Keratinocyte (primary cell): Measurements from ENCODE around the gene TMEM119. TPM values are rescaled to one million over a fixed set of nuclear protein-coding genes. Genes with fewer than 3 reads are reported as not detected.

Experiments
- DNase-seq: peaks from one replicate; pipeline ENCODE4 v3.0.0-alpha.2; 2011; ENCODE audit warnings: low read depth, missing footprints, low spot score
- FAIRE-seq: peaks from 2 replicates; lab custom pipeline; 2011; peaks lifted over from hg19 to GRCh38; lab: Jason Lieb, UNC
- H2AFZ ChIP-seq: 2 replicates; pipeline ENCODE4 v1.6.0; 2012; ENCODE audit warnings: low read length, control low read depth, inconsistent platforms; ENCODE audit not compliant: control insufficient read depth
- H3K27ac ChIP-seq: 2 replicates; pipeline ENCODE4 v1.5.1; 2011; ENCODE audit warnings: low read length; ENCODE audit not compliant: control insufficient read depth, insufficient read depth
- H3K27me3 ChIP-seq: 3 replicates; pipeline ENCODE4 v1.6.0; 2011; ENCODE audit warnings: low read length; ENCODE audit not compliant: control insufficient read depth, insufficient read depth; ENCODE audit errors: extremely low read depth
- H3K36me3 ChIP-seq, 2 experiments: 2 replicates in 1 of 2; 3 replicates in 1 of 2; pipeline ENCODE4 v1.5.1; 2011; ENCODE audit warnings: low read length in 2 of 2, mild to moderate bottlenecking in 1 of 2; ENCODE audit not compliant: control insufficient read depth in 2 of 2, insufficient read depth in 2 of 2; ENCODE audit errors: extremely low read depth in 1 of 2
- H3K4me1 ChIP-seq: 3 replicates; pipeline ENCODE4 v1.5.1; 2011; ENCODE audit warnings: low read length; ENCODE audit not compliant: control insufficient read depth, insufficient read depth; ENCODE audit errors: extremely low read depth
- H3K4me2 ChIP-seq: 3 replicates; pipeline ENCODE4 v1.6.0; 2011; ENCODE audit warnings: low read depth, low read length; ENCODE audit not compliant: control insufficient read depth, insufficient read depth; ENCODE audit errors: extremely low read depth
- H3K4me3 ChIP-seq, 3 experiments: fragments of 200-600 bp in 1 of 3; sonication (generic) in 1 of 3; 2 replicates in 2 of 3; 3 replicates in 1 of 3; pipeline ENCODE4 v1.5.1; 2011 to 2016; ENCODE audit warnings: low read length in 3 of 3, mild to moderate bottlenecking in 3 of 3, control low read depth in 2 of 3, inconsistent platforms in 1 of 3, low read depth in 1 of 3, mixed read lengths in 1 of 3, mixed run types in 1 of 3, moderate library complexity in 1 of 3; ENCODE audit not compliant: control insufficient read depth in 2 of 3, insufficient read depth in 2 of 3; ENCODE audit errors: extremely low read depth in 1 of 3
- H3K79me2 ChIP-seq: 2 replicates; pipeline ENCODE4 v1.6.0; 2012; ENCODE audit warnings: low read length; ENCODE audit not compliant: control insufficient read depth, insufficient read depth
- H3K9ac ChIP-seq: 3 replicates; pipeline ENCODE4 v1.6.0; 2011; ENCODE audit warnings: low read length; ENCODE audit not compliant: control insufficient read depth, insufficient read depth; ENCODE audit errors: extremely low read depth
- H3K9me1 ChIP-seq: 3 replicates; pipeline ENCODE4 v1.6.0; 2011; ENCODE audit warnings: low read length; ENCODE audit not compliant: control insufficient read depth, insufficient read depth; ENCODE audit errors: extremely low read depth
- H3K9me3 ChIP-seq: 2 replicates; pipeline ENCODE4 v1.5.1; 2012; ENCODE audit warnings: low read depth, low read length; ENCODE audit not compliant: control insufficient read depth
- H4K20me1 ChIP-seq: 3 replicates; pipeline ENCODE4 v1.6.0; 2011; ENCODE audit warnings: low read length; ENCODE audit not compliant: control insufficient read depth, insufficient read depth; ENCODE audit errors: extremely low read depth
- EZH2 ChIP-seq: IDR thresholded peaks from one replicate; pipeline ENCODE4 v1.6.1; 2012; ENCODE audit warnings: inconsistent platforms, mild to moderate bottlenecking, low read length, moderate library complexity
- dilution Hi-C: fragments of 300-500 bp; cut with MboI; formaldehyde crosslinking; loops from one replicate; pipeline ENCODE4 v1.7.0; 2020; ENCODE audit warnings: low sequenced_read_pairs; ENCODE audit not compliant: extremely low pct_ligation_motif_present
- polyA plus RNA-seq, 5 experiments: library from polyadenylated mRNA; depleted of rRNA in 3 of 5; stranded (reverse) in 3 of 5; stranded (forward) in 1 of 5; unstranded in 1 of 5; fragments of >200 nt; gene quantifications; 1 replicate in 1 of 5; 2 replicates in 3 of 5; 3 replicates in 1 of 5; pipeline versions ENCODE4 v1.2.1 to v1.2.3, GENCODE V29; 2011 to 2012; ENCODE audit warnings: missing spikeins in 2 of 5, low read depth in 1 of 5, low replicate concordance in 1 of 5
- TF ChIP-seq, protein P1 (sequence below), 3 experiments: IDR thresholded peaks in 1 of 3; conservative IDR thresholded peaks in 1 of 3; optimal IDR thresholded peaks in 1 of 3; 2 replicates in 2 of 3; 3 replicates in 1 of 3; pipeline versions ENCODE3 to v1.5.1; 2011; ENCODE audit warnings: low read length in 3 of 3, mild to moderate bottlenecking in 3 of 3, moderate library complexity in 2 of 3, control low read depth in 1 of 3, inconsistent platforms in 1 of 3; ENCODE audit not compliant: insufficient read depth in 2 of 3; ENCODE audit errors: extremely low read depth in 1 of 3

TMEM119 gene
- polyA plus RNA-seq, 1 donor (not counting 4 experiments of a cell fraction or from before 2014, with no cell fraction given): not detected

DNA sequence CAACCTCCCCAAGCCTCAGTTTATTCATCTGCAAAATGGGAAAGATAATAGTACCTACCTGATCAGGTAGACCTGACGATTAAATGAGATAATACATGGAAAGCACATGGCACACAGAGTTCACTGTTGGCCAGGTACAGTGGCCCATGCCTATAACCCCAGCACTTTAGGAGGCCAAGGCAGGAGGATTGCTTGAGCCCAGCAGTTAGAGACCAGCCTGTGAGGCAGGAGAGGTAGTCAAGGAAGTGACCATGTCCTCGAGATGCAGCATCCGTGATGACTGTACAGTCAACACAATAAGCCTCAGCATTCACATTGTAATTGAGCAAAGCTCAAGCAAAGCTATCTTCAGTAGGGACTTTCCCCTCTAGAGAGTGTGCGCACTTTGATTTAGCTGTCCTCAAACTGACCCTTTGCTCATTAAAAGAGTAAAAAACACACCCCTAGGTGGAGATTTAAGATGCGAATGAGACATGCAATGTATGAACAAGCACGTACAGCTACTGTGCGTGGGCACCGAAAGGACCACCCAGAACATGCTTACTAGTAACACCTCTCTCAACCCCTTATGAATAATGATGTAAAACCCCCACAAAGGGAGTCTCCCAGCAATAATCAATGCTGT, 25.6 kb downstream of the TMEM119 start:
- Histone ChIP-seq H3K9me1 (no peaks in the 10 kb centered on the region), H3K4me2 (no peak overlapping the region), H3K36me3 (peaks cover 14 to 16% of the 10 kb centered on the region in 2 experiments), H4K20me1 (no peaks in the 10 kb centered on the region), H2AFZ (no peak overlapping the region), H3K4me1 (no peaks in the 10 kb centered on the region), H3K27me3 (peaks cover 7% of the 10 kb centered on the region), H3K9me3 (no peaks in the 10 kb centered on the region), H3K4me3 (no peak overlapping the region), H3K79me2 (no peaks in the 10 kb centered on the region), H3K9ac (no peak overlapping the region), H3K27ac (no peak overlapping the region)
- no peak for TF ChIP-seq EZH2
- TF ChIP-seq, protein P1, sequence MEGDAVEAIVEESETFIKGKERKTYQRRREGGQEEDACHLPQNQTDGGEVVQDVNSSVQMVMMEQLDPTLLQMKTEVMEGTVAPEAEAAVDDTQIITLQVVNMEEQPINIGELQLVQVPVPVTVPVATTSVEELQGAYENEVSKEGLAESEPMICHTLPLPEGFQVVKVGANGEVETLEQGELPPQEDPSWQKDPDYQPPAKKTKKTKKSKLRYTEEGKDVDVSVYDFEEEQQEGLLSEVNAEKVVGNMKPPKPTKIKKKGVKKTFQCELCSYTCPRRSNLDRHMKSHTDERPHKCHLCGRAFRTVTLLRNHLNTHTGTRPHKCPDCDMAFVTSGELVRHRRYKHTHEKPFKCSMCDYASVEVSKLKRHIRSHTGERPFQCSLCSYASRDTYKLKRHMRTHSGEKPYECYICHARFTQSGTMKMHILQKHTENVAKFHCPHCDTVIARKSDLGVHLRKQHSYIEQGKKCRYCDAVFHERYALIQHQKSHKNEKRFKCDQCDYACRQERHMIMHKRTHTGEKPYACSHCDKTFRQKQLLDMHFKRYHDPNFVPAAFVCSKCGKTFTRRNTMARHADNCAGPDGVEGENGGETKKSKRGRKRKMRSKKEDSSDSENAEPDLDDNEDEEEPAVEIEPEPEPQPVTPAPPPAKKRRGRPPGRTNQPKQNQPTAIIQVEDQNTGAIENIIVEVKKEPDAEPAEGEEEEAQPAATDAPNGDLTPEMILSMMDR (optimal IDR thresholded peaks at IDR 0.05 in 1 of 3, IDR thresholded peaks at IDR 0.05 in 1 of 3, conservative IDR thresholded peaks at IDR 0.05 in 1 of 3; ENCODE audit: extremely low read depth in 1 of 3, insufficient read depth in 2 of 3, low read length in 3 of 3): no peak
- DNase-seq: no peak
- dilution Hi-C loops: no loop called here
- no peak for FAIRE-seq

- no peak overlapping the region for H3K4me3 ChIP-seq
- dilution Hi-C loops: no loop called here
- no peaks in the 10 kb centered on the region for H3K4me1 ChIP-seq
- FAIRE-seq: no peak
- H3K79me2 ChIP-seq: no peaks in the 10 kb centered on the region
- no peaks in the 10 kb centered on the region for H4K20me1 ChIP-seq
- no peaks in the 10 kb centered on the region for H3K9me3 ChIP-seq
- H3K27me3 ChIP-seq: peaks cover 7% of the 10 kb centered on the region
- TF ChIP-seq EZH2: no peak
- TF ChIP-seq, protein P1 (optimal IDR thresholded peaks at IDR 0.05 in 1 of 3, IDR thresholded peaks at IDR 0.05 in 1 of 3, conservative IDR thresholded peaks at IDR 0.05 in 1 of 3; ENCODE audit: extremely low read depth in 1 of 3, insufficient read depth in 2 of 3, low read length in 3 of 3): no peak
- no peak for DNase-seq
- H3K36me3 ChIP-seq: peaks cover 20% of the 10 kb centered on the region in 2 experiments
- H3K9me1 ChIP-seq: no peaks in the 10 kb centered on the region
- no peak overlapping the region for H2AFZ ChIP-seq
- no peak overlapping the region for H3K9ac ChIP-seq
- no peak overlapping the region for H3K4me2 ChIP-seq
- H3K27ac ChIP-seq: no peak overlapping the region
Observed at GRCh38 chr12:108571609-108572165, 26.2 kb downstream of the TMEM119 start.
